DND-41 (cell line): Measurements from ENCODE around the gene DYNLT2.

Source experiments
- EZH2 ChIP-seq: IDR thresholded peaks from 3 replicates; pipeline ENCODE4 v1.6.1; 2012; ENCODE audit warnings: borderline replicate concordance, low read depth, mild to moderate bottlenecking, moderate library complexity, low read length, inconsistent platforms; ENCODE audit not compliant: severe bottlenecking
- TF ChIP-seq, protein P1 (sequence below): IDR thresholded peaks from 2 replicates; pipeline ENCODE4 v1.5.1; 2012; ENCODE audit warnings: borderline replicate concordance, low read length, moderate library complexity, mild to moderate bottlenecking; ENCODE audit not compliant: poor library complexity, severe bottlenecking; ENCODE audit errors: extremely low read depth

DNA sequence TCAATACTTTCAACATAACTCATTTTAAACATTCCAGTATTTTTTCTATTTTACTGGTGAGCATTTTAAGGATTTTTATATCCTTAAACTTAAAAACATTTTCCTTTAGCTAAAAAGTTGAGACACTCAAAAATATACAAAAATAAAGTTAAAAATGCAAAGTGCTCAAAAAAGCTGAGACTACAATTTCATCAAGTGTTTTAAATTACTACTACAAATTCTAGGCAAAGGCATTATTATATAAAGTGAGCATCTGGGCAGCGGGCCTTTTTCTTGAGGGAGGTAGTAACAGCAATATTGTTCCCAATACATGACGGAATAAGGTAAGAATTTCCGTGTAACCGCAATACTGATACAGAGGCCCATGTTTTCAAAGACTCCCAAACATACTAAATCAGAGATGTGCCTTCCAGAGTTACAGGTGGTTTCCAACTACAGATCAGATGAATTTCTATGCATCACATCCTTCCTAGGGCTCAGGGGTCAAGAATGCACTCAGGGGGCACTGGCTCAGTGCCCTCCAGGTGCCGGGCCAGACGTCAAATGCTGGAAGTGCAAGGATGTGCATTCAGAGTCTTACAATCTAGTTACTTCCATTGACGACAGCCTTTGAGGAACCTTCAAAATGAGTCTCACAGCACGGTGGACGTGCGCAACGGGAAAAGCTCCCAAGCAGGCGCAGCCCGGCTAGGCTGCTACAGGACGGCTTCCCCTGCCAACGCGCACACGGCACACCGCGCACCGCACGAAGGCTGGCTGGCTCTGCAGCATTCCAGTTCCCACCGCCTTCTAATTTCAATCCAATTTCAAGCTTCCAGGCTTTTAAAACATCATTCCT is 28.8 kb downstream of the DYNLT2 start:
- no peak for TF ChIP-seq EZH2
- TF ChIP-seq, protein P1, sequence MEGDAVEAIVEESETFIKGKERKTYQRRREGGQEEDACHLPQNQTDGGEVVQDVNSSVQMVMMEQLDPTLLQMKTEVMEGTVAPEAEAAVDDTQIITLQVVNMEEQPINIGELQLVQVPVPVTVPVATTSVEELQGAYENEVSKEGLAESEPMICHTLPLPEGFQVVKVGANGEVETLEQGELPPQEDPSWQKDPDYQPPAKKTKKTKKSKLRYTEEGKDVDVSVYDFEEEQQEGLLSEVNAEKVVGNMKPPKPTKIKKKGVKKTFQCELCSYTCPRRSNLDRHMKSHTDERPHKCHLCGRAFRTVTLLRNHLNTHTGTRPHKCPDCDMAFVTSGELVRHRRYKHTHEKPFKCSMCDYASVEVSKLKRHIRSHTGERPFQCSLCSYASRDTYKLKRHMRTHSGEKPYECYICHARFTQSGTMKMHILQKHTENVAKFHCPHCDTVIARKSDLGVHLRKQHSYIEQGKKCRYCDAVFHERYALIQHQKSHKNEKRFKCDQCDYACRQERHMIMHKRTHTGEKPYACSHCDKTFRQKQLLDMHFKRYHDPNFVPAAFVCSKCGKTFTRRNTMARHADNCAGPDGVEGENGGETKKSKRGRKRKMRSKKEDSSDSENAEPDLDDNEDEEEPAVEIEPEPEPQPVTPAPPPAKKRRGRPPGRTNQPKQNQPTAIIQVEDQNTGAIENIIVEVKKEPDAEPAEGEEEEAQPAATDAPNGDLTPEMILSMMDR: no peak
